Rectal smooth muscle tissue (tissue), 1 donor: Measurements from ENCODE around the gene CBLL2.
"Not testable (repeated sequence)": the region's sequence is repeated elsewhere in the genome, so short reads cannot be mapped to it uniquely, and the experiment has no call there.

Experiments used
- H3K27ac ChIP-seq: one replicate; pipeline ENCODE4 v1.7.0; 2013; ENCODE audit warnings: low read depth, low read length, inconsistent platforms
- H3K27me3 ChIP-seq: one replicate; pipeline ENCODE4 v1.7.0; 2013; ENCODE audit warnings: low read length; ENCODE audit not compliant: control insufficient read depth, insufficient read depth
- H3K36me3 ChIP-seq: one replicate; pipeline ENCODE4 v1.7.0; 2013; ENCODE audit warnings: low read length; ENCODE audit not compliant: control insufficient read depth, insufficient read depth
- H3K4me1 ChIP-seq: one replicate; pipeline ENCODE4 v1.7.0; 2013; ENCODE audit warnings: low read length; ENCODE audit not compliant: control insufficient read depth, insufficient read depth
- H3K4me3 ChIP-seq: one replicate; pipeline ENCODE4 v1.7.0; 2013; ENCODE audit warnings: low read length
- H3K9ac ChIP-seq: one replicate; pipeline ENCODE4 v1.7.0; 2013; ENCODE audit warnings: low read length

CBLL2 gene, protein sequence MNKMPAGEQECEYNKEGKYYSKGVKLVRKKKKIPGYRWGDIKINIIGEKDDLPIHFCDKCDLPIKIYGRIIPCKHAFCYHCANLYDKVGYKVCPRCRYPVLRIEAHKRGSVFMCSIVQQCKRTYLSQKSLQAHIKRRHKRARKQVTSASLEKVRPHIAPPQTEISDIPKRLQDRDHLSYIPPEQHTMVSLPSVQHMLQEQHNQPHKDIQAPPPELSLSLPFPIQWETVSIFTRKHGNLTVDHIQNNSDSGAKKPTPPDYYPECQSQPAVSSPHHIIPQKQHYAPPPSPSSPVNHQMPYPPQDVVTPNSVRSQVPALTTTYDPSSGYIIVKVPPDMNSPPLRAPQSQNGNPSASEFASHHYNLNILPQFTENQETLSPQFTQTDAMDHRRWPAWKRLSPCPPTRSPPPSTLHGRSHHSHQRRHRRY

GRCh38 chrX:22272613-22273012 lies at the start of gene CBLL2:
TSS of gene CBLL2 (plus strand) at chrX:22272913. CDS start at chrX:22272992, 79 bp downstream.
- Histone ChIP-seq H3K4me3 (no peak within 1 kb of the TSS), H3K36me3 (no peaks in the 10 kb centered on the region), H3K4me1 (no peaks in the 10 kb centered on the region), H3K9ac (no peak within 1 kb of the TSS), H3K27me3 (no peaks in the 10 kb centered on the region), H3K27ac (no peak within 1 kb of the TSS)

- no peak overlapping the region for H3K9ac ChIP-seq
- no peak overlapping the region for H3K4me3 ChIP-seq
- H3K36me3 ChIP-seq: no peaks in the 10 kb centered on the region
- no peaks in the 10 kb centered on the region for H3K4me1 ChIP-seq
- H3K27ac ChIP-seq: no peak overlapping the region
- no peaks in the 10 kb centered on the region for H3K27me3 ChIP-seq
Observed at GRCh38 chrX:22234380-22234779, 38.3 kb upstream of the CBLL2 start.

- Histone ChIP-seq H3K27me3 (no peaks in the 10 kb centered on the region), H3K4me1 (no peaks in the 10 kb centered on the region), H3K4me3 (no peak overlapping the region), H3K27ac (no peak overlapping the region), H3K36me3 (no peaks in the 10 kb centered on the region), H3K9ac (no peak overlapping the region)
Observed at GRCh38 chrX:22237479-22237878, 35.2 kb upstream of the CBLL2 start.

GRCh38 chrX:22246620-22247019 lies 26.1 kb upstream of the CBLL2 start:
- Histone ChIP-seq H3K4me3 (no peak overlapping the region), H3K27ac (no peak overlapping the region), H3K27me3 (no peaks in the 10 kb centered on the region), H3K36me3 (no peaks in the 10 kb centered on the region), H3K9ac (no peak overlapping the region), H3K4me1 (peaks cover 2% of the 10 kb centered on the region)

DNA sequence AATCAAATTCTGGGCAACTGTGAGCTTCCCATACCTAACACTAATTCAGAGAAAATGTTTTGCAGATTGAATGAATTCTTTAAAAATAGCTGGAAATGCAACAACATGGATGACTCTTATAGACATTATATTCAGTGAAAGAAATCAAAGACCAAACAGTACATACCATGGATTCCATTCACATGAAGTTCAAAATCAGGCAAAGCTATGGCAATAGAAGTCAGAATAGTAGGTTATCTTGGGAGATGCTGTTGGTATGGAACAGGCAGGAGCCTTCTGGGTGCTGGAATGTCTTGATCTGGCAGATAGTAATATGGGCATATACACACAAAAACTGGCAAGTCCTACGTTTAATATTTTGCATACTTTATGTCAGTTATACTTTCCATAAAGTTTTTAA lies 25.5 kb upstream of the CBLL2 start:
- Histone ChIP-seq H3K36me3 (no peaks in the 10 kb centered on the region), H3K27me3 (no peaks in the 10 kb centered on the region), H3K9ac (no peak overlapping the region), H3K4me1 (peaks cover 2% of the 10 kb centered on the region), H3K4me3 (no peak overlapping the region), H3K27ac (no peak overlapping the region)

- H3K9ac ChIP-seq: no peak overlapping the region
- H3K27me3 ChIP-seq: no peaks in the 10 kb centered on the region
- no peak overlapping the region for H3K27ac ChIP-seq
- H3K4me3 ChIP-seq: no peak overlapping the region
- H3K4me1 ChIP-seq: peaks cover 2% of the 10 kb centered on the region
- no peaks in the 10 kb centered on the region for H3K36me3 ChIP-seq
Observed at GRCh38 chrX:22248401-22248800, 24.3 kb upstream of the CBLL2 start.

DNA sequence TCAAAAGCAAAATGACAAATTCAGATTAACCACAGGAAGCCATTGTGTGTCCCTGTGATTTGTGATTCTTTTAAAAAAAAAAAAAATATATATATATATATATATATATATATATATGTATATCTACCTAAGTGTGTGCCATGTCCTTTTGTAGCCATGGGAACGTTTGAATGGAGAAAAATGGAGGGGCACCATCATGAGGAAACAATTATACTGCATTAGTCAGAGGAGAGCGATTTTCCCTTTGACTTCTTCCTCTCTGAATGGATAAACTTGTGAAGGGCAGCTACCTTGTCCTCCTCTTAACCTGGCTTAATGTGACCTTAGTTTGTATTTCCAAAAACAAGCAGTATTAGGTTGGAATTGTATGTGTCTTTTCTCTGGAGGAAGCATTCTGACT lies 23.3 kb upstream of the CBLL2 start:
- no peaks in the 10 kb centered on the region for H3K36me3 ChIP-seq
- no peak overlapping the region for H3K27ac ChIP-seq

DNA sequence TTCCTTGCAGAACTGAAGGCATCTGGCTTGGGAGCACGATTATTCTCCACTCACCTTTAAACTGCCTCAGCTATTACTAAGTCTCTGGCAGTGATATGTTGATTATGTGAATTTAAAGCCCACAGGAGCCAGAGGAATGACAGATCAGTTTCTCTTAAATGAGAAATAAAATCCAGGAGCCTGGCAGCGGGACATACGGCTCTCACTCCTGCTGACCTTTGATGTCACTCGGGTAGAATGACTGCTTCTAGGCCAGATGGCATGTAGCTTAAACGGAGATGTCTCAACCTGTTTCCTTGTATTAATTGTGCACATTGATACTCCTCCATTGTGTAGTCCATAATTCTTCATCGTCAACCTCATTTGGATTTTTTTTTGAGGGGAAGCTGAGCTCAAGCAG lies 4.0 kb upstream of the CBLL2 start:
- no peak overlapping the region for H3K27ac ChIP-seq
- H3K36me3 ChIP-seq: no peaks in the 10 kb centered on the region
- H3K4me1 ChIP-seq: no peaks in the 10 kb centered on the region
- H3K9ac ChIP-seq: no peak overlapping the region
- no peak overlapping the region for H3K4me3 ChIP-seq
- H3K27me3 ChIP-seq: no peaks in the 10 kb centered on the region

More for the DNA sequence above, 23.3 kb upstream of the CBLL2 start:
- Histone ChIP-seq H3K27me3 (no peaks in the 10 kb centered on the region), H3K4me1 (peaks cover 2% of the 10 kb centered on the region), H3K9ac (no peak overlapping the region), H3K4me3 (no peak overlapping the region)

GRCh38 chrX:22273714-22274317 lies 1.1 kb downstream of the CBLL2 start:
- no peak overlapping the region for H3K9ac ChIP-seq
- H3K27me3 ChIP-seq: no peaks in the 10 kb centered on the region
- H3K27ac ChIP-seq: no peak overlapping the region
- H3K4me1 ChIP-seq: no peaks in the 10 kb centered on the region
- H3K36me3 ChIP-seq: no peaks in the 10 kb centered on the region
- H3K4me3 ChIP-seq: no peak overlapping the region

DNA sequence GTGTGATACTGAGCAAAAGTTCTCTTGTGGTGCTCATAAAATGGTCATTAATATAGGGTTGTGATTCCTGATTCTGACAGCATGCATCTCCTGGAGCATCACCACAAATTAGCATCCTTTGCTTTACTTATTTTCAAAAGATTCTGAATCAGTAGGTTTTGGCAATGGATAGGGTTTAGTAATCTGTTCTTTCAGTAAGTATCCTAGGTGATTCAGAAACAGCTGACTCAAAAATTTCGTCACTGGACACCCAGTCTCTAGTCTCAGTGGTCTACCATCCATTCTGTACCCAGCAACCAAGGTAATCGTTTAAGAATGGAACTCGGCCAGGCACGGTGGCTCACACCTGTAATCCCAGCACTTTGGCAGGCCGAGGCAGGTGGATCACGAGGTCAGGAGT lies 4.1 kb downstream of the CBLL2 start:
- Histone ChIP-seq H3K27ac (no peak overlapping the region), H3K27me3 (no peaks in the 10 kb centered on the region), H3K4me3 (no peak overlapping the region), H3K9ac (no peak overlapping the region), H3K4me1 (no peaks in the 10 kb centered on the region), H3K36me3 (no peaks in the 10 kb centered on the region)

DNA sequence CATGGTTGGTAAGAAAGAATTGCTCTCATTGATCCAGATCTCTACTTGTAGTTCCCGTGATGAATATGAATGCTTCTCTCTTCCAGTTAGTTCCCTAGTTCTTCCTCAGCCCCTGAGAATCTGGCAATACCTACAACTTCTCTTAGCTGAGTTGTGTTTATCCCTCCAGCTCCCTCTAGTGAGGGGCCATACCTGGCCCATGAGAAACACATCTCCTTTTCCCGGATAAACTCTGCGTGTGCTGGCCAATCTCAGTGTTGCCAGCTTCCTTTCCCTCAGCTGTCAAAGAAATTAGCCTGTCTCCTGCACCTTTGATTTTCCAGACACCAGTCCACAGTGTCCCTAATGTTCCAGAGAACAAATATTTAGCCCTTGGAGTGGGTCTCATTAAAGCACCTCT lies 5.7 kb downstream of the CBLL2 start:
- Histone ChIP-seq H3K27ac (no peak overlapping the region), H3K4me3 (no peak overlapping the region), H3K4me1 (no peaks in the 10 kb centered on the region), H3K36me3 (no peaks in the 10 kb centered on the region), H3K9ac (no peak overlapping the region), H3K27me3 (no peaks in the 10 kb centered on the region)

- H3K4me3 ChIP-seq, H3K27ac ChIP-seq, H3K9ac ChIP-seq, H3K27me3 ChIP-seq, H3K36me3 ChIP-seq, H3K4me1 ChIP-seq: not testable (repeated sequence)
Observed at GRCh38 chrX:22289209-22289608, 16.5 kb downstream of the CBLL2 start.

DNA sequence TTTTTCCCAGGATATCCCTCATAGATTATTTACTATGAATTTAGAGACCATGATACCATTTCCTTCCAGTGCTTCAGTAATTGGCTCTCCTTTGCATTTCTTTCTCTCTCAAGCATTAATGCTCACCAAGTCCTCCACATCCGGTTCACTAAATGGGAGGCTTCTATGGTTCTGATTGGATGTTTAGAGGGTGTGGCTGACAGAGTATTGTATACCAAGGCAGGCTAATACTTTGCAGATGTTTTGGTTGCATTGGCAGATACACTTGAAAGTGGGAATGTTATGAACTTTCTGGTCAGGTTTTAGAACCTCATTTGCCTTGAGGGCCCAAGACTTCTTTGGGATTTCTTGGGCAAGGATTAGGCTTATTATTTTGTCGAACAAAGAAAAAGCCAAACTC lies 24.2 kb downstream of the CBLL2 start:
- no peaks in the 10 kb centered on the region for H3K36me3 ChIP-seq
- no peak overlapping the region for H3K4me3 ChIP-seq
- no peak overlapping the region for H3K27ac ChIP-seq
- H3K9ac ChIP-seq: no peak overlapping the region
- H3K27me3 ChIP-seq: no peaks in the 10 kb centered on the region
- no peaks in the 10 kb centered on the region for H3K4me1 ChIP-seq
